Tibial nerve (tissue), 4 donors: ENCODE data around the gene SORCS2.

ENCODE experiments used
- EP300 ChIP-seq, 2 donors: sonication (generic); formaldehyde crosslinking; IDR thresholded peaks; one replicate each; pipeline ENCODE4 v1.6.1; 2017; ENCODE audit warnings: antibody characterized with exemption in 2 of 2, mild to moderate bottlenecking in 1 of 2
- POLR2A ChIP-seq, 2 donors: fragments of 450-650 bp; IDR thresholded peaks; one replicate each; pipeline ENCODE4 v1.6.1; 2017; ENCODE audit warnings: antibody characterized with exemption in 2 of 2, mild to moderate bottlenecking in 2 of 2, moderate library complexity in 2 of 2
- TF ChIP-seq, protein P1 (sequence below), 5 experiments: fragments of 200-600 bp in 3 of 5; fragments of 450-650 bp in 2 of 5; sonication (generic) in 3 of 5; IDR thresholded peaks; one replicate each; pipeline ENCODE4 v1.5.1; 2016 to 2019; ENCODE audit warnings: antibody characterized with exemption in 5 of 5, mild to moderate bottlenecking in 3 of 5, moderate library complexity in 2 of 5

DNA sequence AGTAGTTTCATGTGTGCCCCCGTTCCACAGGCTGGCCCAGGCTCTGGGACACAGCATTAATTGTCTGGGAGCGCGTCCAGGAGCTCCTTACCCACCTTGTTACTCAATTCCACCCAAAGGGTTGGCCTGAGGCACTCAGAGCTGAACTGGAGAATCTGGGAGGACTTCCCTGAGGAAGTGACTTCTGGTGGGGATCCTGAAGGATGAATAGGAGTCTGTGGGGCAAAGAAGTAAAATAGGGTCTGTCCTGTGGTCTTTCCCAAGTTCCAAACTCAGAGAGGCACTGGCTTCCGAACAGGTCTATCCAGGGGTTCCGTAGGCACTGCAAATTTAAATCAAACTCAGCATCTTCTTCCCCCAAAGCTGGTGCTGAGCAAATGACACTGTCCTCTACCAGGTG, 543.1 kb downstream of the SORCS2 start:
- TF ChIP-seq, protein P1, sequence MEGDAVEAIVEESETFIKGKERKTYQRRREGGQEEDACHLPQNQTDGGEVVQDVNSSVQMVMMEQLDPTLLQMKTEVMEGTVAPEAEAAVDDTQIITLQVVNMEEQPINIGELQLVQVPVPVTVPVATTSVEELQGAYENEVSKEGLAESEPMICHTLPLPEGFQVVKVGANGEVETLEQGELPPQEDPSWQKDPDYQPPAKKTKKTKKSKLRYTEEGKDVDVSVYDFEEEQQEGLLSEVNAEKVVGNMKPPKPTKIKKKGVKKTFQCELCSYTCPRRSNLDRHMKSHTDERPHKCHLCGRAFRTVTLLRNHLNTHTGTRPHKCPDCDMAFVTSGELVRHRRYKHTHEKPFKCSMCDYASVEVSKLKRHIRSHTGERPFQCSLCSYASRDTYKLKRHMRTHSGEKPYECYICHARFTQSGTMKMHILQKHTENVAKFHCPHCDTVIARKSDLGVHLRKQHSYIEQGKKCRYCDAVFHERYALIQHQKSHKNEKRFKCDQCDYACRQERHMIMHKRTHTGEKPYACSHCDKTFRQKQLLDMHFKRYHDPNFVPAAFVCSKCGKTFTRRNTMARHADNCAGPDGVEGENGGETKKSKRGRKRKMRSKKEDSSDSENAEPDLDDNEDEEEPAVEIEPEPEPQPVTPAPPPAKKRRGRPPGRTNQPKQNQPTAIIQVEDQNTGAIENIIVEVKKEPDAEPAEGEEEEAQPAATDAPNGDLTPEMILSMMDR (IDR thresholded peaks at IDR 0.05) = no peak
- TF ChIP-seq EP300 (IDR thresholded peaks at IDR 0.05) (no peak), POLR2A (IDR thresholded peaks at IDR 0.05) (no peak)
